ENCODE measurements around the gene EPS15. TPM values are rescaled to one million over a fixed set of nuclear protein-coding genes. Genes with fewer than 3 reads are reported as not detected.

EPS15 gene
- total and polyA plus RNA-seq, 9 of the 15 experiments (the other 6 are each of a cell fraction or from before 2014, with no cell fraction given) = 23.1 to 69.0 (median 41.7) TPM

DNA sequence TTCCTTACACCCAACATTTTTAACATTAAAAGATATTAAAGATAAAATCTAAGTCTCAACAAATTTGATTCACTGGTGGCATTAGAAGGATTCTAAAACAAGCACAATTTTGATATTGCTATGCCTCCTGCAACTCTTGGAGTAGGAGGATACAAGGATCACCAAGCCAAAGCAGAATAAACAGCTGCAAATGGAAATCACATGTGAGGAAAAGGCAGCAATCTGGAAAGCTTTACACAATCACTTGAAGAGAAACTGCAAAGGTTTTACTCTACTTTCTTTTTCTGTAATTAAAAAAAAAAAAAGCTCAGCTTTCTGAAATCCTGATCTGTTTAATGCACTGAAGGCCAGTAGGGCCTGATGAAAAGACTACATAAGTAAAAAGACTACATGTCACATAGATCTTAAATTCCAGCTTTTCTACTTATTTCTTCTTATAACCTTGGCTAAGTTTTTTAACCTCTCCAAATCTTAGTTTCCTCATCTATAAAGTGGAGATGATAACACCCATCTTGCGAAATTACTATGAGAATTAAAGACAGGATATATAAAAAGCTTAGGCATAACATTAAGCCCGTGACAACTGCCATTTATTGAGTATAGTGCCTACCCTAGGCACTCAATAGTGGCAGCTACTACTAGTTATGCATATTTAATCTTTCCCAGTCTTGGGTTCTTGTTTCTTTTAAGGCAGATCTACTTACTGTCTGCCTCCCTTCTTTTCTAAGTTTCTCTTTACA is 73.5 kb downstream of the EPS15 start (continued):
- TF ChIP-seq, protein P1, sequence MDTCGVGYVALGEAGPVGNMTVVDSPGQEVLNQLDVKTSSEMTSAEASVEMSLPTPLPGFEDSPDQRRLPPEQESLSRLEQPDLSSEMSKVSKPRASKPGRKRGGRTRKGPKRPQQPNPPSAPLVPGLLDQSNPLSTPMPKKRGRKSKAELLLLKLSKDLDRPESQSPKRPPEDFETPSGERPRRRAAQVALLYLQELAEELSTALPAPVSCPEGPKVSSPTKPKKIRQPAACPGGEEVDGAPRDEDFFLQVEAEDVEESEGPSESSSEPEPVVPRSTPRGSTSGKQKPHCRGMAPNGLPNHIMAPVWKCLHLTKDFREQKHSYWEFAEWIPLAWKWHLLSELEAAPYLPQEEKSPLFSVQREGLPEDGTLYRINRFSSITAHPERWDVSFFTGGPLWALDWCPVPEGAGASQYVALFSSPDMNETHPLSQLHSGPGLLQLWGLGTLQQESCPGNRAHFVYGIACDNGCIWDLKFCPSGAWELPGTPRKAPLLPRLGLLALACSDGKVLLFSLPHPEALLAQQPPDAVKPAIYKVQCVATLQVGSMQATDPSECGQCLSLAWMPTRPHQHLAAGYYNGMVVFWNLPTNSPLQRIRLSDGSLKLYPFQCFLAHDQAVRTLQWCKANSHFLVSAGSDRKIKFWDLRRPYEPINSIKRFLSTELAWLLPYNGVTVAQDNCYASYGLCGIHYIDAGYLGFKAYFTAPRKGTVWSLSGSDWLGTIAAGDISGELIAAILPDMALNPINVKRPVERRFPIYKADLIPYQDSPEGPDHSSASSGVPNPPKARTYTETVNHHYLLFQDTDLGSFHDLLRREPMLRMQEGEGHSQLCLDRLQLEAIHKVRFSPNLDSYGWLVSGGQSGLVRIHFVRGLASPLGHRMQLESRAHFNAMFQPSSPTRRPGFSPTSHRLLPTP (IDR thresholded peaks at IDR 0.05; ENCODE audit: borderline replicate concordance, extremely low read depth, insufficient read length) = no peak
- TF ChIP-seq MNT (conservative IDR thresholded peaks at IDR 0.05) = no peak
- no peak for TF ChIP-seq E2F6 (IDR thresholded peaks at IDR 0.05; ENCODE audit: borderline replicate concordance in 1 of 2, extremely low read depth in 1 of 2, insufficient read depth in 1 of 2, insufficient read length in 1 of 2, low read depth in 1 of 2, low read length in 1 of 2, poor library complexity in 1 of 2, severe bottlenecking in 1 of 2)
- peak; percentile 7; the same call in 1 of the 2 replicates for TF ChIP-seq ZNF239 (CRISPR knock-in tag; IDR thresholded peaks at IDR 0.05)
- no peak for TF ChIP-seq ARID1B (IDR thresholded peaks at IDR 0.05)
- no peak for TF ChIP-seq PTRF (tag; IDR thresholded peaks at IDR 0.05)
- TF ChIP-seq, protein P2, sequence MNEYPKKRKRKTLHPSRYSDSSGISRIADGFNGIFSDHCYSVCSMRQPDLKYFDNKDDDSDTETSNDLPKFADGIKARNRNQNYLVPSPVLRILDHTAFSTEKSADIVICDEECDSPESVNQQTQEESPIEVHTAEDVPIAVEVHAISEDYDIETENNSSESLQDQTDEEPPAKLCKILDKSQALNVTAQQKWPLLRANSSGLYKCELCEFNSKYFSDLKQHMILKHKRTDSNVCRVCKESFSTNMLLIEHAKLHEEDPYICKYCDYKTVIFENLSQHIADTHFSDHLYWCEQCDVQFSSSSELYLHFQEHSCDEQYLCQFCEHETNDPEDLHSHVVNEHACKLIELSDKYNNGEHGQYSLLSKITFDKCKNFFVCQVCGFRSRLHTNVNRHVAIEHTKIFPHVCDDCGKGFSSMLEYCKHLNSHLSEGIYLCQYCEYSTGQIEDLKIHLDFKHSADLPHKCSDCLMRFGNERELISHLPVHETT (CRISPR knock-in tag; conservative IDR thresholded peaks at IDR 0.05 in 1 of 2, IDR thresholded peaks at IDR 0.05 in 1 of 2) = no peak

All from K562 (cell line).